PC-3 (cell line): ENCODE results near the gene LZTFL1. TPM values are rescaled to one million over a fixed set of nuclear protein-coding genes. Genes with fewer than 3 reads are reported as not detected.

Experiments used
- ATAC-seq: fragments of 200-7000 bp; cut with Tn5 transposase; 2 replicates; pipeline ENCODE4 v1.9.1; 2020; ENCODE audit warnings: mild to moderate bottlenecking, moderate library complexity
- BruUV-seq: library from RNA; stranded (reverse); fragments of 400-500 nt; replicated peaks from 2 replicates; lab custom pipeline; 2021; lab: Mats Ljungman, UMichigan
- CTCF ChIA-PET: fragments of 300-600 bp; sonication (Branson Sonifier 250); formaldehyde crosslinking; loops from one replicate; lab custom pipeline; 2022; ENCODE audit warnings: antibody characterized with exemption; lab: Charles Lee
- POLR2A ChIA-PET: fragments of 300-600 bp; sonication (Branson Sonifier 250); formaldehyde crosslinking; loops from one replicate; lab custom pipeline; 2022; ENCODE audit warnings: antibody characterized with exemption; ENCODE audit not compliant: unreplicated experiment; lab: Charles Lee
- DNase-seq: peaks from one replicate; pipeline ENCODE4 v3.0.0-alpha.2; 2015
- H2AFZ ChIP-seq: fragments of 300-600 bp; sonication (generic); 2 replicates; pipeline ENCODE4 v1.6.0; 2016; ENCODE audit warnings: antibody characterized with exemption, low read length
- H3F3A ChIP-seq: fragments of 300-600 bp; sonication (generic); one replicate; pipeline ENCODE4 v1.6.0; 2017; ENCODE audit warnings: antibody characterized with exemption, low read length, control low read depth, mild to moderate bottlenecking; ENCODE audit not compliant: unreplicated experiment
- H3K27ac ChIP-seq: fragments of 300-600 bp; sonication (generic); 2 replicates; pipeline ENCODE4 v1.5.1; 2016; ENCODE audit warnings: mild to moderate bottlenecking, low read length
- H3K27me3 ChIP-seq: fragments of 300-600 bp; sonication (generic); 2 replicates; pipeline ENCODE4 v1.6.1; 2016; ENCODE audit warnings: low read length, mixed read lengths
- H3K36me3 ChIP-seq: fragments of 300-600 bp; sonication (generic); 2 replicates; pipeline ENCODE4 v1.6.1; 2016; ENCODE audit warnings: low read depth, mixed run types, low read length, mixed read lengths
- H3K4me1 ChIP-seq: fragments of 300-600 bp; sonication (generic); 2 replicates; pipeline ENCODE4 v1.5.1; 2016; ENCODE audit warnings: low read length; ENCODE audit not compliant: insufficient read depth
- H3K4me2 ChIP-seq: fragments of 300-600 bp; sonication (generic); 2 replicates; pipeline ENCODE4 v1.6.0; 2016; ENCODE audit warnings: low read length
- H3K4me3 ChIP-seq: fragments of 300-600 bp; sonication (generic); 2 replicates; pipeline ENCODE4 v1.5.1; 2016; ENCODE audit warnings: mild to moderate bottlenecking, low read length, mixed read lengths
- H3K79me2 ChIP-seq: fragments of 300-600 bp; sonication (generic); 2 replicates; pipeline ENCODE4 v1.6.1; 2017; ENCODE audit warnings: low read length, mixed read lengths
- H3K9ac ChIP-seq: fragments of 300-600 bp; sonication (generic); 2 replicates; pipeline ENCODE4 v1.6.0; 2016; ENCODE audit warnings: mild to moderate bottlenecking, low read length
- H3K9me2 ChIP-seq: fragments of 300-600 bp; sonication (generic); replicated peaks from 2 replicates; pipeline ENCODE4 v1.6.1; 2016; ENCODE audit warnings: mixed run types, low read length, mixed read lengths
- H3K9me3 ChIP-seq: fragments of 300-600 bp; sonication (generic); 2 replicates; pipeline ENCODE4 v1.6.1; 2016; ENCODE audit warnings: low read length, mixed read lengths
- H4K20me1 ChIP-seq: fragments of 300-600 bp; sonication (generic); 2 replicates; pipeline ENCODE4 v1.6.1; 2016; ENCODE audit warnings: low read length, mixed read lengths
- EZH2 ChIP-seq: fragments of 300-600 bp; sonication (generic); IDR thresholded peaks from one replicate; pipeline ENCODE4 v1.6.1; 2017; ENCODE audit warnings: antibody characterized with exemption, mild to moderate bottlenecking, low read length; ENCODE audit not compliant: unreplicated experiment
- EZH2phosphoT487 ChIP-seq: fragments of 300-600 bp; sonication (generic); IDR thresholded peaks from 2 replicates; pipeline ENCODE4 v1.6.1; 2018; ENCODE audit warnings: mild to moderate bottlenecking, antibody characterized with exemption, low read length, borderline replicate concordance
- intact Hi-C: fragments of 100-400 bp; cut with micrococcal nuclease; formaldehyde crosslinking; loops from 2 replicates; pipeline ENCODE4 v1.9.0; 2023
- total RNA-seq: library from RNA; depleted of rRNA; stranded (reverse); fragments of >200 nt; gene quantifications from 2 replicates; pipeline ENCODE4 v1.2.3, GENCODE V29; 2014
- TF ChIP-seq, protein P1 (sequence below): fragments of 300-600 bp; sonication (generic); conservative IDR thresholded peaks from 2 replicates; pipeline ENCODE4 v1.5.1; 2017; ENCODE audit warnings: antibody characterized with exemption, low read depth, mild to moderate bottlenecking, low read length

Gene LZTFL1
- total RNA-seq, 1 experiment from 2014 or later: 14.2 TPM

DNA sequence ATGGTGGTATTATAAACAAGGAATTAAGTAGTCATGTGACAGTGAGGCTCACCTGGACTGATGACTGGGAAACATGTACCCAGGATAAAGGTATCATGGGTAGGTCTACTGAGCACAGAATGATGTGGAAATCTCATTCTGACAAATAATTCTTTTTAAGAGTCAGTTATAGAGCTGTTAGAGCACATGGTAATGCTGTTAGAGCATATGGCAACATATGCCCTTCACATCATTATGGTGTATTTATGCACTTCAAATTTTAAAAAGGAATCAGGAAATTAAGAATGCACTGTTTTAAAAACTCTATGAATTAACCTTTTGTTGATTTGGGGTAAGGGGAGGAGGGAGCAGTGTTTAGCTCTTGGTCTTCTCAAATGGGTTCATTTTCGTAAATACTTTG, 47.3 kb downstream of the LZTFL1 start:
- POLR2A ChIA-PET: no interaction called here
- no peak overlapping the region for H3K4me2 ChIP-seq

DNA sequence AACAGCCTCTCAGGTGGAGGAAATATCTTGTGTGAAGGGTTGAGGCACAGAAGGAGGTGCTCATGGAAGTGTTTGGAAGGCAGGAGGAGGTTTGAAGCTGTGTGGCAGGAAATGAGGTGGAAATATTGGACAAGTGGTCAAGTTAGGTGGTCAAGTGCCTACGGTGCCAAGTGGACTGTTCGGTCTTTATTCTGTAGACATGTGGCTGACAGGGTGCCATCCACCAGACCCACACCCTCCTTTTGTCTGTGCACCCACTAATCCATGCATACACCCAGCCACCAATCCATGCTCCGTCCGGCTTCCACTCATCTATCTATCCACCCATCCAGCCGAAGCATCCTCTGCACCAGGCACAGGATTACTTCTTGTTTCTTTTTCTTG, 47.8 kb downstream of the LZTFL1 start:
- CTCF ChIA-PET: interaction anchor here (0.8 kb wide), 1 partner anchor 135 kb away, joined by 4 read pairs; no protein-coding TSS in a partner anchor

More for the DNA sequence above, 47.3 kb downstream of the LZTFL1 start:
- H3K27me3 ChIP-seq: no peaks in the 10 kb centered on the region
- intact Hi-C loops: no loop called here
- H3K9me2 ChIP-seq: no peaks in the 10 kb centered on the region
- ATAC-seq (no peak), DNase-seq (no peak)
- H3K9me3 ChIP-seq: no peaks in the 10 kb centered on the region
- BruUV-seq: no TSS peak
- TF ChIP-seq EZH2 (no peak), EZH2phosphoT487 (no peak)
- TF ChIP-seq, protein P1, sequence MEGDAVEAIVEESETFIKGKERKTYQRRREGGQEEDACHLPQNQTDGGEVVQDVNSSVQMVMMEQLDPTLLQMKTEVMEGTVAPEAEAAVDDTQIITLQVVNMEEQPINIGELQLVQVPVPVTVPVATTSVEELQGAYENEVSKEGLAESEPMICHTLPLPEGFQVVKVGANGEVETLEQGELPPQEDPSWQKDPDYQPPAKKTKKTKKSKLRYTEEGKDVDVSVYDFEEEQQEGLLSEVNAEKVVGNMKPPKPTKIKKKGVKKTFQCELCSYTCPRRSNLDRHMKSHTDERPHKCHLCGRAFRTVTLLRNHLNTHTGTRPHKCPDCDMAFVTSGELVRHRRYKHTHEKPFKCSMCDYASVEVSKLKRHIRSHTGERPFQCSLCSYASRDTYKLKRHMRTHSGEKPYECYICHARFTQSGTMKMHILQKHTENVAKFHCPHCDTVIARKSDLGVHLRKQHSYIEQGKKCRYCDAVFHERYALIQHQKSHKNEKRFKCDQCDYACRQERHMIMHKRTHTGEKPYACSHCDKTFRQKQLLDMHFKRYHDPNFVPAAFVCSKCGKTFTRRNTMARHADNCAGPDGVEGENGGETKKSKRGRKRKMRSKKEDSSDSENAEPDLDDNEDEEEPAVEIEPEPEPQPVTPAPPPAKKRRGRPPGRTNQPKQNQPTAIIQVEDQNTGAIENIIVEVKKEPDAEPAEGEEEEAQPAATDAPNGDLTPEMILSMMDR: no peak
- H4K20me1 ChIP-seq: no peaks in the 10 kb centered on the region
- CTCF ChIA-PET: interaction anchor here (0.6 to 0.8 kb wide), 2 partner anchors 135 to 283 kb away, joined by 4 to 7 read pairs; no protein-coding TSS in a partner anchor
- H3F3A ChIP-seq: no peaks in the 10 kb centered on the region
- no peaks in the 10 kb centered on the region for H3K79me2 ChIP-seq
- no peak overlapping the region for H3K9ac ChIP-seq
- H2AFZ ChIP-seq: no peak overlapping the region
- no peak overlapping the region for H3K27ac ChIP-seq
- H3K36me3 ChIP-seq: no peaks in the 10 kb centered on the region
- no peak overlapping the region for H3K4me3 ChIP-seq
- peaks cover 13% of the 10 kb centered on the region; the same call in 1 of the 2 replicates for H3K4me1 ChIP-seq

More for the DNA sequence above, 47.8 kb downstream of the LZTFL1 start:
- H3K27ac ChIP-seq: peak overlapping the region; percentile 51
- DNase-seq (no peak), ATAC-seq (no peak)
- no TSS peak for BruUV-seq
- peak overlapping the region; percentile 1; the same call in 1 of the 2 replicates for H2AFZ ChIP-seq
- H3K9ac ChIP-seq: no peak overlapping the region
- no peaks in the 10 kb centered on the region for H3K36me3 ChIP-seq
- no peaks in the 10 kb centered on the region for H3K9me2 ChIP-seq
- POLR2A ChIA-PET: no interaction called here
- no peaks in the 10 kb centered on the region for H4K20me1 ChIP-seq
- intact Hi-C loops: no loop called here
- peak overlapping the region; percentile 11; the same call in 1 of the 2 replicates for H3K4me2 ChIP-seq
- H3K9me3 ChIP-seq: peaks cover 2% of the 10 kb centered on the region; the same call in 1 of the 2 replicates
- no peaks in the 10 kb centered on the region for H3F3A ChIP-seq
- no peaks in the 10 kb centered on the region for H3K27me3 ChIP-seq
- H3K4me1 ChIP-seq: peaks cover 13% of the 10 kb centered on the region; the same call in 1 of the 2 replicates
- H3K4me3 ChIP-seq: no peak overlapping the region
- no peaks in the 10 kb centered on the region for H3K79me2 ChIP-seq
- TF ChIP-seq, protein P1: no peak
- no peak for TF ChIP-seq EZH2
- TF ChIP-seq EZH2phosphoT487: no peak
